NCI-H2029 (cell line): ENCODE data around the gene KAT2A.

Source experiments
- DNase-seq: peaks from one replicate; lab custom pipeline; 2025; lab: John Stamatoyannopoulos, UW

Gene KAT2A

GRCh38 chr17:42135664-42136653, 14.8 kb upstream of the KAT2A start:
- peak; percentile 90 for DNase-seq

- DNase-seq: no peak
Observed at GRCh38 chr17:42135151-42135550, 14.0 kb upstream of the KAT2A start.

- DNase-seq: peak; percentile 86
Observed at GRCh38 chr17:42133461-42134041, 12.4 kb upstream of the KAT2A start.

- peak; percentile 59 for DNase-seq
Observed at GRCh38 chr17:42132941-42133340, 11.8 kb upstream of the KAT2A start.

GRCh38 chr17:42131981-42132432, 10.8 kb upstream of the KAT2A start:
- no peak for DNase-seq

GRCh38 chr17:42131232-42131631, 10.1 kb upstream of the KAT2A start:
- no peak for DNase-seq

- DNase-seq: no peak
Observed at GRCh38 chr17:42130310-42130936, 9.3 kb upstream of the KAT2A start.

GRCh38 chr17:42129109-42129837, 8.1 kb upstream of the KAT2A start:
- no peak for DNase-seq

- DNase-seq: no peak
Observed at GRCh38 chr17:42127414-42127813, 6.2 kb upstream of the KAT2A start.

- no peak for DNase-seq
Observed at GRCh38 chr17:42126836-42127235, 5.7 kb upstream of the KAT2A start.

- no peak for DNase-seq
Observed at GRCh38 chr17:42125565-42125964, 4.4 kb upstream of the KAT2A start.

GRCh38 chr17:42124256-42124655, 3.1 kb upstream of the KAT2A start:
- DNase-seq: no peak

- DNase-seq: peak; percentile 63
Observed at GRCh38 chr17:42122371-42123303, 1.5 kb upstream of the KAT2A start, which contains the start of gene HSPB9. Gene HSPB9, plus strand, starts transcription at chr17:42122804. Its CDS starts 47 bp downstream, at chr17:42122851.

GRCh38 chr17:42120161-42120769, 902 bp downstream of the KAT2A start:
- DNase-seq: no peak

- DNase-seq: no peak
Observed at GRCh38 chr17:42119301-42119700, 1.9 kb downstream of the KAT2A start.

- DNase-seq: no peak
Observed at GRCh38 chr17:42118545-42118944, 2.6 kb downstream of the KAT2A start.

- no peak for DNase-seq
Observed at GRCh38 chr17:42118126-42118510, 3.0 kb downstream of the KAT2A start.

GRCh38 chr17:42117397-42118125, 3.6 kb downstream of the KAT2A start:
- DNase-seq: no peak

- DNase-seq: peak; percentile 71
Observed at GRCh38 chr17:42116705-42117396, 4.3 kb downstream of the KAT2A start.
